HEK293 (cell line): Measurements from ENCODE around the gene ICAM5.

Source experiments
- KLF9 ChIP-seq: fragments of 450-650 bp; formaldehyde crosslinking; IDR thresholded peaks from 2 replicates; pipeline ENCODE4 v1.5.1; 2016; ENCODE audit warnings: missing biosample characterization, missing genetic modification characterization, low read depth
- PBX3 ChIP-seq: sonication (generic); formaldehyde crosslinking; IDR thresholded peaks from 2 replicates; pipeline ENCODE4 v1.8.1; 2022; ENCODE audit warnings: mild to moderate bottlenecking, moderate library complexity, missing genetic modification reagents
- ZNF664 ChIP-seq: fragments of 450-650 bp; formaldehyde crosslinking; IDR thresholded peaks from 2 replicates; pipeline ENCODE4 v1.5.1; 2016; ENCODE audit warnings: missing biosample characterization, missing genetic modification characterization

DNA sequence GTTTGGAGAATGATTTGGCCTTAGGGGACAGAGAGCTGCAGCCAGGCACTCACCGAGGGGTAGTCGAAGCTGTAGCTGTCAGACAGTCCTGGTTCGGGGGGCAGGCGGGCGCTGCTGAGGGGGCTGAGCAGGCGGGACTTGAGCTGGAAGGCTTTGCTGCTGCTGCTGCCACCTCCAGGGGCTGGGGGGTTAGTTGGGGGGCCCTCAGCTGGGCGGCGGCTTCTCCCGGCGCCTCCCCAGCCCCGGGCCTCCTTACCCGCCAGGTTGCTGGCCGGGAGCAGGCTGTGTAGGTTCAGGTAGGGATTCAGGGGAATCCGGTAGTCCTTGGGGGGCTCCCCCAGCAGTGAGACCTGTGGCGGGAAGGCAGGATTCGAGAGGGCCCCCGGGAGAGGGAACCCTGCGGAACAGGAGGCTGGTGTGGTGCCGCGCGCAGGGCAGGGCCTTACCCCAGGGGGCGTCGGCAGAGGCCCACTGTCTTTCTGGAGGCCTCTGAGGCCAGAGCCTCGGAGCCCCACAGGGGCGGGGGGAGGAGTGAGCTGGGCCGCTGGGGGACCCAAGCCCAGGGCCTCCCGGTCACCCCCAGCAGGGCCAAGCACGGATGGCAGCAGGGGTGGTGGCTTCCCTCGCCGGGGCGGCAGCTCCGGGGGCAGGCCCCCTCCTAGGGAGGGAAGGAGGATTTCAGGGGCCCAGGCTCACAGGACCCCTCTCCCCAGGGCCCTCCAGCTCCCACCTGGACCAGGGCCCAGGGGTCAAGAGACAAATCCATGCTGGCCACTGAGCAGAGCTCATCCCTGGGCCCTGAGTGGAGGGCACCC, 31.1 kb downstream of the ICAM5 start:
- TF ChIP-seq PBX3 (CRISPR knock-in tag) (no peak), KLF9 (no peak), ZNF664 (no peak)
